ENCODE measurements around the gene MX2.

The MX2 gene

GRCh38 chr21:41429925-41430491 is 68.2 kb downstream of the MX2 start:
- H3K36me3 Mint-ChIP-seq: peaks cover 26% of the 10 kb centered on the region in 2 donors
- no peak for DNase-seq
- no peak for ATAC-seq (replicated peaks)
- H3K27me3 Mint-ChIP-seq: no peaks in the 10 kb centered on the region
- H3K4me1 Mint-ChIP-seq: peaks cover 41 to 67% of the 10 kb centered on the region in 2 donors
- peak overlapping the region; percentile 37 for H3K27ac Mint-ChIP-seq
- peaks cover 8 to 9% of the 10 kb centered on the region in 2 donors for H3K9me3 Mint-ChIP-seq
- no peak overlapping the region for H3K4me3 Mint-ChIP-seq

- ATAC-seq (replicated peaks) (peak; percentile 98 to 99), DNase-seq (peak; percentile 59)
- Mint-ChIP-seq H3K27ac (peak overlapping the region; percentile 65), H3K36me3 (peaks cover 42 to 45% of the 10 kb centered on the region in 2 donors), H3K4me3 (peak overlapping the region; percentile 19 to 62), H3K4me1 (peaks cover 30 to 50% of the 10 kb centered on the region in 2 donors), H3K27me3 (no peaks in the 10 kb centered on the region), H3K9me3 (peaks cover 16 to 17% of the 10 kb centered on the region in 2 donors)
Measured at GRCh38 chr21:41431788-41432548, 70.1 kb downstream of the MX2 start.

GRCh38 chr21:41432562-41433460 is 71.0 kb downstream of the MX2 start:
- Mint-ChIP-seq H3K4me1 (peaks cover 25 to 41% of the 10 kb centered on the region in 2 donors), H3K9me3 (peaks cover 16 to 17% of the 10 kb centered on the region in 2 donors), H3K27me3 (no peaks in the 10 kb centered on the region), H3K4me3 (no peak overlapping the region), H3K36me3 (peaks cover 44 to 50% of the 10 kb centered on the region in 2 donors), H3K27ac (peak overlapping the region; percentile 67)
- DNase-seq (no peak), ATAC-seq (replicated peaks) (no peak)

- Mint-ChIP-seq H3K27ac (no peak overlapping the region), H3K4me1 (peaks cover 18 to 34% of the 10 kb centered on the region in 2 donors), H3K27me3 (no peaks in the 10 kb centered on the region), H3K9me3 (peaks cover 16 to 17% of the 10 kb centered on the region in 2 donors), H3K4me3 (no peak overlapping the region), H3K36me3 (peaks cover 44 to 56% of the 10 kb centered on the region in 2 donors)
- no peak for ATAC-seq (replicated peaks)
- no peak for DNase-seq
Measured at GRCh38 chr21:41433566-41433965, 71.7 kb downstream of the MX2 start.

GRCh38 chr21:41435706-41436105 is 73.9 kb downstream of the MX2 start:
- ATAC-seq (replicated peaks) (no peak), DNase-seq (no peak)
- Mint-ChIP-seq H3K4me3 (no peak overlapping the region), H3K36me3 (peaks cover 44 to 67% of the 10 kb centered on the region in 2 donors), H3K27me3 (no peaks in the 10 kb centered on the region), H3K4me1 (peaks cover 9 to 25% of the 10 kb centered on the region in 2 donors), H3K27ac (no peak overlapping the region), H3K9me3 (peaks cover 16 to 17% of the 10 kb centered on the region in 2 donors)

GRCh38 chr21:41437729-41438128 is 75.9 kb downstream of the MX2 start:
- Mint-ChIP-seq H3K4me3 (no peak overlapping the region), H3K4me1 (peaks cover 3 to 8% of the 10 kb centered on the region in 2 donors), H3K27ac (no peak overlapping the region), H3K27me3 (no peaks in the 10 kb centered on the region), H3K36me3 (peaks cover 54 to 77% of the 10 kb centered on the region in 2 donors), H3K9me3 (peaks cover 16 to 17% of the 10 kb centered on the region in 2 donors)
- DNase-seq (no peak), ATAC-seq (replicated peaks) (no peak)

- Mint-ChIP-seq H3K27ac (no peak overlapping the region), H3K4me1 (no peaks in the 10 kb centered on the region)
Measured at GRCh38 chr21:41438425-41439113, 76.7 kb downstream of the MX2 start.

GRCh38 chr21:41439248-41439647 is 77.4 kb downstream of the MX2 start:
- peaks cover 11 to 16% of the 10 kb centered on the region in 2 donors for H3K9me3 Mint-ChIP-seq
- no peaks in the 10 kb centered on the region for H3K27me3 Mint-ChIP-seq
- no peaks in the 10 kb centered on the region for H3K4me1 Mint-ChIP-seq
- H3K27ac Mint-ChIP-seq: no peak overlapping the region
- H3K36me3 Mint-ChIP-seq: peaks cover 46 to 71% of the 10 kb centered on the region in 2 donors
- ATAC-seq (replicated peaks) (no peak), DNase-seq (no peak)
- H3K4me3 Mint-ChIP-seq: no peak overlapping the region

More at GRCh38 chr21:41438425-41439113, 76.7 kb downstream of the MX2 start:
- Mint-ChIP-seq H3K4me3 (no peak overlapping the region), H3K27me3 (no peaks in the 10 kb centered on the region), H3K9me3 (peaks cover 11 to 17% of the 10 kb centered on the region in 2 donors), H3K36me3 (peaks cover 46 to 76% of the 10 kb centered on the region in 2 donors)
- DNase-seq (no peak), ATAC-seq (replicated peaks) (no peak)

- DNase-seq: no peak
- ATAC-seq (replicated peaks): no peak
- Mint-ChIP-seq H3K27ac (no peak overlapping the region), H3K4me3 (no peak overlapping the region), H3K36me3 (peaks cover 29 to 61% of the 10 kb centered on the region in 2 donors), H3K9me3 (no peaks in the 10 kb centered on the region), H3K27me3 (no peaks in the 10 kb centered on the region), H3K4me1 (no peaks in the 10 kb centered on the region)
Measured at GRCh38 chr21:41441546-41441945, 79.7 kb downstream of the MX2 start.

GRCh38 chr21:41442481-41443186 is 80.8 kb downstream of the MX2 start:
- Mint-ChIP-seq H3K4me3 (no peak overlapping the region), H3K27ac (no peak overlapping the region), H3K27me3 (no peaks in the 10 kb centered on the region), H3K9me3 (no peaks in the 10 kb centered on the region), H3K36me3 (peaks cover 32 to 63% of the 10 kb centered on the region in 2 donors), H3K4me1 (no peaks in the 10 kb centered on the region)
- ATAC-seq (replicated peaks) (no peak), DNase-seq (no peak)

GRCh38 chr21:41443562-41443961 is 81.7 kb downstream of the MX2 start:
- Mint-ChIP-seq H3K27me3 (no peaks in the 10 kb centered on the region), H3K4me3 (no peak overlapping the region), H3K9me3 (no peaks in the 10 kb centered on the region), H3K4me1 (no peaks in the 10 kb centered on the region), H3K36me3 (peaks cover 26 to 61% of the 10 kb centered on the region in 2 donors), H3K27ac (no peak overlapping the region)
- DNase-seq (no peak), ATAC-seq (replicated peaks) (no peak)

- Mint-ChIP-seq H3K27ac (no peak overlapping the region), H3K4me3 (no peak overlapping the region), H3K4me1 (no peaks in the 10 kb centered on the region), H3K36me3 (peaks cover 32 to 53% of the 10 kb centered on the region in 2 donors), H3K9me3 (no peaks in the 10 kb centered on the region), H3K27me3 (no peaks in the 10 kb centered on the region)
- ATAC-seq (replicated peaks) (no peak), DNase-seq (no peak)
Measured at GRCh38 chr21:41444703-41445464, 83.1 kb downstream of the MX2 start.

- no peak overlapping the region for H3K4me3 Mint-ChIP-seq
- H3K9me3 Mint-ChIP-seq: no peaks in the 10 kb centered on the region
- peaks cover 36 to 56% of the 10 kb centered on the region in 2 donors for H3K36me3 Mint-ChIP-seq
- ATAC-seq (replicated peaks) (no peak), DNase-seq (no peak)
- H3K4me1 Mint-ChIP-seq: no peaks in the 10 kb centered on the region
- no peaks in the 10 kb centered on the region for H3K27me3 Mint-ChIP-seq
- no peak overlapping the region for H3K27ac Mint-ChIP-seq
Measured at GRCh38 chr21:41445465-41445862, 83.6 kb downstream of the MX2 start.
